Measurements from ENCODE around the gene TMEM175. TPM values are rescaled to one million over a fixed set of nuclear protein-coding genes. Genes with fewer than 3 reads are reported as not detected.

Gene TMEM175
- total RNA-seq, 1 experiment from 2014 or later: 22.3 TPM

GRCh38 chr4:929096-929765, 3.0 kb upstream of the TMEM175 start:
- Histone ChIP-seq H3K4me3 (ENCODE audit: low read depth, low read length) (no peak overlapping the region), H3K36me3 (ENCODE audit: control insufficient read depth, insufficient read depth, low read length) (no peaks in the 10 kb centered on the region), H3K4me1 (peaks cover 11% of the 10 kb centered on the region), H3K27me3 (replicated peaks; ENCODE audit: control insufficient read depth, insufficient read depth, low read length) (no peaks in the 10 kb centered on the region), H3K9me3 (no peaks in the 10 kb centered on the region)
- peaks cover 16% of the 10 kb centered on the region for H3K4me1 Mint-ChIP-seq (ENCODE audit: low read depth, unreplicated experiment)
- H3K9me3 Mint-ChIP-seq (ENCODE audit: unreplicated experiment): no peaks in the 10 kb centered on the region
- peaks cover 21% of the 10 kb centered on the region for H3K36me3 Mint-ChIP-seq (ENCODE audit: insufficient read depth, unreplicated experiment)
- DNase-seq: no peak
- BruUV-seq (replicated peaks): no TSS peak
- TF ChIP-seq CTCF (IDR thresholded peaks at IDR 0.05; ENCODE audit: insufficient read depth in 1 of 2, low read depth in 1 of 2, low read length in 1 of 2, severe bottlenecking in 1 of 2, unreplicated experiment in 1 of 2): no peak
- no peak overlapping the region for H3K27ac Mint-ChIP-seq (ENCODE audit: unreplicated experiment)
- intact Hi-C loops (cut with micrococcal nuclease; ENCODE audit: unreplicated experiment): no loop called here
- ChIA-PET POLR2A (no interaction called here), CTCF (no interaction called here)
- H3K27me3 Mint-ChIP-seq (ENCODE audit: insufficient read depth, unreplicated experiment): no peaks in the 10 kb centered on the region
- no peak overlapping the region for H3K4me3 Mint-ChIP-seq (ENCODE audit: unreplicated experiment)

DNA sequence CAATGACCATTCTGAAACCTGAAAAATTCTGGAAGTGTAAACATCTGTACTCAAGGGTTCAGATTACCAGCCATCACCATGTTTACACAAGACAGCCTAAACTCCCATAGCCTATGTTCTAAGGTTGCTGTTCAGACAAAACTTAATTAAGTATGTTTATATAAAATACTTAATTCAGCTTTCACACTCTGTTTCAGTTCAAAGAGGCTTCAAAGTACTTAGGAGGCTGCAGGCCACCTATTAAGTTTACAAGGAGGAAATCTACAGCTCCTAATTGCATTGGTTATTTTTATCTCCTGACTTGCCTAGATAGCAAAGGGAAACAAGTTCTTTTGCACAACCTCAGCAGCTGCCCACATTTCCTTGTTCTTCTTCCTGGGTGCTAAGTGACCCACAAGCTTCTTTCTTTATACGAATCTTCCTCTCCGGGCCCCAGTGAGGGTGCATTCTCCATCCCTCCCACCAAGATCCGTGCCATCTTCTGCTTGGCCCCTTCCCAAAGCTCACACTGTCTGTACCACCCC, 2.2 kb upstream of the TMEM175 start:
- Histone ChIP-seq H3K27me3 (replicated peaks; ENCODE audit: control insufficient read depth, insufficient read depth, low read length) (no peaks in the 10 kb centered on the region), H3K36me3 (ENCODE audit: control insufficient read depth, insufficient read depth, low read length) (no peaks in the 10 kb centered on the region), H3K4me3 (ENCODE audit: low read depth, low read length) (no peak overlapping the region), H3K4me1 (peaks cover 11% of the 10 kb centered on the region), H3K9me3 (no peaks in the 10 kb centered on the region)
- H3K27ac Mint-ChIP-seq (ENCODE audit: unreplicated experiment): peak overlapping the region; percentile 92
- no peak for DNase-seq
- H3K4me3 Mint-ChIP-seq (ENCODE audit: unreplicated experiment): peak overlapping the region; percentile 86
- TF ChIP-seq CTCF (IDR thresholded peaks at IDR 0.05; ENCODE audit: insufficient read depth in 1 of 2, low read depth in 1 of 2, low read length in 1 of 2, severe bottlenecking in 1 of 2, unreplicated experiment in 1 of 2): no peak
- no peaks in the 10 kb centered on the region for H3K9me3 Mint-ChIP-seq (ENCODE audit: unreplicated experiment)
- H3K4me1 Mint-ChIP-seq (ENCODE audit: low read depth, unreplicated experiment): peaks cover 16% of the 10 kb centered on the region
- no TSS peak for BruUV-seq (replicated peaks)
- H3K36me3 Mint-ChIP-seq (ENCODE audit: insufficient read depth, unreplicated experiment): peaks cover 21% of the 10 kb centered on the region
- no peaks in the 10 kb centered on the region for H3K27me3 Mint-ChIP-seq (ENCODE audit: insufficient read depth, unreplicated experiment)
- CTCF ChIA-PET: no interaction called here
- intact Hi-C loops (cut with micrococcal nuclease; ENCODE audit: unreplicated experiment): loop anchor here (5.0 kb wide), 2 partner anchors 42 to 62 kb away; partner anchors contain the start of genes DGKQ and SLC26A1
- POLR2A ChIA-PET: no interaction called here

DNA sequence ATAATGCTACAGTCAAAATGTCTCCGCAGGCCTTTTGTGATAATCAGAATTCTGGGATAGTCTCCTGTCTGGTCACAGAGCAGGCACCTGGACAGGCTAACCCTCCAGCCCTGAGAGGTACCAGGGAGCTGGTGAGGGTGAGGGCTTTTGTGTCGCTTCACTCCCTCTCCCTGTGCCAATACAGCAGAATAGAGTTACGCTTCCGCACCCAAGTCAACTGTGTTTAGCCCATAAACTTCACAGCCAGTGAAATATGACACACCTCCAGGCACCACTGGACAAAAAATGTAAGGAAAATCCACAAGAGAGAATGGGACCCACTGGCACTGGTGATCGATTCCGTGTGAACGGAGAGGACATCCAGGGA, 1.4 kb upstream of the TMEM175 start:
- peak overlapping the region; percentile 86 for H3K4me3 Mint-ChIP-seq (ENCODE audit: unreplicated experiment)
- H3K27ac Mint-ChIP-seq (ENCODE audit: unreplicated experiment): peak overlapping the region; percentile 92
- no peaks in the 10 kb centered on the region for H3K27me3 Mint-ChIP-seq (ENCODE audit: insufficient read depth, unreplicated experiment)
- BruUV-seq (replicated peaks): TSS peak; percentile 60
- Histone ChIP-seq H3K4me3 (ENCODE audit: low read depth, low read length) (peak overlapping the region; percentile 82), H3K4me1 (peaks cover 11% of the 10 kb centered on the region), H3K27me3 (replicated peaks; ENCODE audit: control insufficient read depth, insufficient read depth, low read length) (no peaks in the 10 kb centered on the region), H3K36me3 (ENCODE audit: control insufficient read depth, insufficient read depth, low read length) (no peaks in the 10 kb centered on the region), H3K9me3 (no peaks in the 10 kb centered on the region)
- POLR2A ChIA-PET: interaction anchor here (1.1 kb wide), 1 partner anchor 63 kb away, joined by 4 read pairs; the partner anchor contains the start of gene SLC26A1
- H3K9me3 Mint-ChIP-seq (ENCODE audit: unreplicated experiment): no peaks in the 10 kb centered on the region
- CTCF ChIA-PET: no interaction called here
- peaks cover 16% of the 10 kb centered on the region for H3K4me1 Mint-ChIP-seq (ENCODE audit: low read depth, unreplicated experiment)
- TF ChIP-seq CTCF (IDR thresholded peaks at IDR 0.05; ENCODE audit: insufficient read depth in 1 of 2, low read depth in 1 of 2, low read length in 1 of 2, severe bottlenecking in 1 of 2, unreplicated experiment in 1 of 2): no peak
- no peak for DNase-seq
- intact Hi-C loops (cut with micrococcal nuclease; ENCODE audit: unreplicated experiment): loop anchor here (5.0 kb wide), 2 partner anchors 41 to 61 kb away; partner anchors contain the start of genes DGKQ and SLC26A1
- peaks cover 21% of the 10 kb centered on the region for H3K36me3 Mint-ChIP-seq (ENCODE audit: insufficient read depth, unreplicated experiment)
